ENCODE results near the gene CDCA7.
A peak's percentile ranks its signal among the peaks of the same experiment; 100 is the strongest.
"Not testable (repeated sequence)": the region's sequence is repeated elsewhere in the genome, so short reads cannot be mapped to it uniquely, and the experiment has no call there.

The CDCA7 gene

DNA sequence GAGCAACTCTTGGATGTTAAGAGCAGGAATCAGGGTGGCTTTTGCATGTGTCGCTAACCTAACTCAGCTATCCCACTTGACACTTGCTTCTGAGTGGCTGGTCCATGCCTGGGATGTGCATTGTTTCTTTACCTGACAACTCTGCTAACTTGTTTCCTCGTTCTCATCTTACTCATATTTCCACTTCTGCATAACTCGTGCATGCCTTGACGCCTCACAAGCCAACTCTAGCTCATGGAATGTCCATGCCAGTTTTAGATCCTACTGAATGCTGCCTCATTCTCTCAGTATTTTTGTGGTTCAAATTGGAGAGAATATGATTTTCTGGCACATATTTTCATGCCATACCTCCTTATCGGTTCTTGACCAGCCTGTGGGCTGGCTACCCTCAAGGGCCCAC, 52.5 kb downstream of the CDCA7 start:
- DNase-seq: no peak

GRCh38 chr2:173407646-173408045, 53.0 kb downstream of the CDCA7 start:
- DNase-seq: no peak

DNA sequence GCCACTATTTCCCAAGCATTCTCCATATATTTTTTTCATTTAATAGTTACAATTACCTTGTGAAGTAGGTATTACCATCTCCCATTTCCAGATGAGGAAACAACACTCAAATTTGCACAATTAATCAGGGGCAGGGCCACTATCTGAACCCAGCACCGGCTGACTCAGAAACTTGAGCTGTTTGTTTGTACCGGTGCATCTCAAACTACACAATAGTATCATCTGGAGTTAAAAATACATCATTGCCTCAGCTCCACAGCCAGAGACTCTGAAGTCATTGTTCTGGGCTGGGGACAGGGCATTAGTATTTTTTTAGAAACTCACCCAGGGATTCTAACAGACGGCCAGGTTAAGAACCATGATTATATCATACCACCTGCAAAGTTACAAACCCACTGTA, 55.9 kb downstream of the CDCA7 start:
- no peak for DNase-seq

- no peak for DNase-seq
These were observed 58.0 kb downstream of the CDCA7 start for GRCh38 chr2:173412628-173413027.

DNA sequence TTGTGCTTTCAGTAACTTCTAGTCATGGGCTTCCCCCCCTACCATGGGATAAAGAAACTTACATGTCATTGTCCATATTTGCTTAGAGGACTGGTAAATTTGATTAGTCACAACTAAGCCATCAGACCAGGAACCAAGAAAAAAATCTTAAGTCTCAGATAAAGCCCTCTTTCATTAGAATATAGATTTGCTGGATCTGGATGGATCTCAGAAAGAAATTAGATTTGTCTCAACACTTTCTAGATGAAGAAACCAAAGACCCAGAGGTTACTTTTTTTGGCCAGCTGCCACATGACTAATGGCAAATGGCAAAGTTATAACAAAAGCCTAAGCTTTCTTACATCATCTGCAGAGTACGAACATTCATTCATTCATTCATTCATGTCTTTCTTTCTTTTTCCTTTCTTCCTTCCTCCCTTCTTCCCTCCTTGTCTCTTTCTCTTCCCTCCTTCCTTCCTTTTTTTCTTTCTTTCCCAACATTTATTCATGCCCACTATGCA, 60.2 kb downstream of the CDCA7 start:
- DNase-seq: peak; percentile 36

GRCh38 chr2:173415431-173416381, 61.0 kb downstream of the CDCA7 start:
- no peak for DNase-seq

GRCh38 chr2:173416415-173417152, 61.9 kb downstream of the CDCA7 start:
- DNase-seq: not testable (repeated sequence)

GRCh38 chr2:173417341-173417740, 62.7 kb downstream of the CDCA7 start:
- DNase-seq: no peak

GRCh38 chr2:173417802-173418201, 63.1 kb downstream of the CDCA7 start:
- DNase-seq: no peak
